Astrocyte (in vitro differentiated cells and primary cell): ENCODE data around the gene UBE2V1.

Experiments used
- CTCF ChIP-seq: IDR thresholded peaks from 2 replicates; pipeline ENCODE4 v1.5.1; 2011; ENCODE audit warnings: low read depth, mild to moderate bottlenecking, inconsistent platforms, low read length, moderate library complexity; ENCODE audit not compliant: insufficient read depth
- EZH2 ChIP-seq: IDR thresholded peaks from 2 replicates; pipeline ENCODE4 v1.6.1; 2012; ENCODE audit warnings: mild to moderate bottlenecking, low read length, inconsistent platforms; ENCODE audit not compliant: insufficient read depth

GRCh38 chr20:50142812-50143211 lies 29.9 kb upstream of the UBE2V1 start:
- TF ChIP-seq CTCF (no peak), EZH2 (no peak)
